OCI-LY7 (cell line): Measurements from ENCODE around the gene SETD1B. TPM values are rescaled to one million over a fixed set of nuclear protein-coding genes. Genes with fewer than 3 reads are reported as not detected.
A peak's percentile ranks its signal among the peaks of the same experiment; 100 is the strongest.

ENCODE experiments used
- BruUV-seq: library from RNA; stranded (reverse); fragments of 400-500 nt; replicated peaks from 2 replicates; lab custom pipeline; 2021; lab: Mats Ljungman, UMichigan
- CTCF ChIA-PET: fragments of 300-600 bp; sonication (Branson Sonifier 250); formaldehyde crosslinking; loops from one replicate; lab custom pipeline; 2022; ENCODE audit warnings: antibody characterized with exemption; ENCODE audit not compliant: unreplicated experiment; lab: Charles Lee
- POLR2A ChIA-PET: fragments of 300-600 bp; sonication (Branson Sonifier 250); formaldehyde crosslinking; loops from one replicate; lab custom pipeline; 2022; ENCODE audit warnings: antibody characterized with exemption; lab: Charles Lee
- DNase-seq: peaks from one replicate; pipeline ENCODE4 v3.0.0-alpha.2; 2015; ENCODE audit warnings: low spot score
- H2AFZ ChIP-seq: fragments of 200-600 bp; sonication (generic), shearing (Covaris generic); 2 replicates; pipeline ENCODE4 v1.6.1; 2014; ENCODE audit warnings: mild to moderate bottlenecking, antibody characterized with exemption, low read length, moderate library complexity
- H3K27ac ChIP-seq: fragments of 200-600 bp; sonication (generic); 2 replicates; pipeline ENCODE4 v1.5.1; 2014; ENCODE audit warnings: mixed run types, low read depth, mild to moderate bottlenecking, moderate library complexity, low read length, inconsistent platforms; ENCODE audit not compliant: poor library complexity, severe bottlenecking
- H3K36me3 ChIP-seq: fragments of 200-600 bp; sonication (generic); 2 replicates; pipeline ENCODE4 v1.6.1; 2014; ENCODE audit warnings: mild to moderate bottlenecking, antibody characterized with exemption, low read length, moderate library complexity, mixed read lengths; ENCODE audit not compliant: insufficient read depth
- H3K4me1 ChIP-seq: fragments of 200-600 bp; sonication (generic); 2 replicates; pipeline ENCODE4 v1.5.1; 2014; ENCODE audit warnings: mild to moderate bottlenecking, low read length; ENCODE audit not compliant: insufficient read depth, poor library complexity, severe bottlenecking
- H3K4me2 ChIP-seq: fragments of 200-600 bp; sonication (generic); 2 replicates; pipeline ENCODE4 v1.6.1; 2014; ENCODE audit warnings: mild to moderate bottlenecking, low read length
- H3K4me3 ChIP-seq: fragments of 200-600 bp; sonication (generic); 2 replicates; pipeline ENCODE4 v1.5.1; 2014; ENCODE audit warnings: mild to moderate bottlenecking, low read depth, low read length; ENCODE audit not compliant: poor library complexity, severe bottlenecking
- H3K79me2 ChIP-seq: fragments of 200-600 bp; sonication (generic); 2 replicates; pipeline ENCODE4 v1.6.1; 2016; ENCODE audit warnings: low read depth, mild to moderate bottlenecking, low read length, moderate library complexity, mixed read lengths; ENCODE audit not compliant: insufficient read depth
- H3K9me2 ChIP-seq: fragments of 200-600 bp; sonication (generic); 2 replicates; pipeline ENCODE4 v1.6.1; 2016; ENCODE audit warnings: mild to moderate bottlenecking, low read length, mixed read lengths; ENCODE audit not compliant: insufficient read depth
- H3K9me3 ChIP-seq: fragments of 200-600 bp; sonication (generic); 2 replicates; pipeline ENCODE4 v1.6.1; 2014; ENCODE audit warnings: mild to moderate bottlenecking, mixed run types, low read length, mixed read lengths
- H4K20me1 ChIP-seq: fragments of 200-600 bp; sonication (generic); 2 replicates; pipeline ENCODE4 v1.6.1; 2014; ENCODE audit warnings: mild to moderate bottlenecking, antibody characterized with exemption, low read length, moderate library complexity, mixed read lengths; ENCODE audit not compliant: insufficient read depth
- EZH2phosphoT487 ChIP-seq: fragments of 200-600 bp; sonication (generic); IDR thresholded peaks from 2 replicates; pipeline ENCODE4 v1.6.1; 2018; ENCODE audit warnings: low read depth, borderline replicate concordance, mild to moderate bottlenecking, mixed run types, antibody characterized with exemption, low read length, moderate library complexity, mixed read lengths
- intact Hi-C: fragments of 100-400 bp; cut with micrococcal nuclease; formaldehyde crosslinking; loops from one replicate; pipeline ENCODE4 v1.10.0; 2022; ENCODE audit not compliant: unreplicated experiment
- total RNA-seq, 2 experiments: library from RNA; depleted of rRNA in 1 of 2; stranded (reverse); fragments of >200 nt in 1 of 2; shearing (Covaris generic) in 1 of 2; gene quantifications; 2 replicates each; pipeline ENCODE4 v1.2.3, GENCODE V29; 2014 to 2022
- TF ChIP-seq, protein P1 (sequence below): fragments of 200-600 bp; sonication (generic); conservative IDR thresholded peaks from 2 replicates; pipeline ENCODE4 v1.5.1; 2014; ENCODE audit warnings: mild to moderate bottlenecking, antibody characterized with exemption, low read length, moderate library complexity, mixed read lengths

Gene SETD1B
- total RNA-seq, 2 experiments from 2014 or later = 4.7 to 22.5 TPM

DNA sequence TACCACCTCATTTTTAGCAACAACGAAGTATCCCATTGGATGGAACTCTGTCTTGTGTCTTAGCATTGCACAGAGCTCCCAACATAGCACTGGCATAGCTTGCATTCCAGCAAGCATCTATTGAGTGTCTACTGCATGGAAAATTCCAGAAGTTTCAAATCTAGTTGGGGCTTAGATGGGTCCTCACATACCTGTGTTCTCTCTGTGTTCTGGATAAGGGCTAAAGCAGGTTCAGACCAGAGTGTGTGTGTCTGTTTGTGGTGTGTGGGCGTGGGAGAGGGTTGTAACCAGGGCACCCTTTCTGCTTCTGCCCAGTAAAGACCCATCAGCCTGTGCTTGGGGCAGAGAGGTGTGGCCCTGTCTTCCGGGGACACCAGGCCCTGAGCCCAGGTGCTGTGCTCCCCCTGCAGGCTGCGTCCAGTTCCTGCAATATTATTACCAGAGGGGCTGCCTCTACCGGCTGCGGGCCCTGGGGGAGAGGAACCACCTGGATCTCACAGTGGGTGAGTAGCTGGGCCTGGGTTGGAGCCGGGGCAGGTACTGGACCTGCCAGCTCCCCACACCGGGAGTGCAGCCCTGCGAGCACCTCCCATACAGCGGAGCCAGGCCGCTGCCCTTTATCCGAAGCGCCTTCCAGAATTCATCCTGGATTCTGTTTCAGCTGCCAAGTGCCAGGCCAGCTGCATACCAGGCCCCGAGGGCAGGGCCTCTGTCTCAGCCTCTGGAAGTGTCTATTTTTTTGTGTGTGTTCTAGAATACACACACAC lies 30.6 kb upstream of the SETD1B start:
- ChIA-PET POLR2A (interaction anchor here (0.6 kb wide), 1 partner anchor 362 kb away, joined by 3 read pairs; no protein-coding TSS in a partner anchor), CTCF (interaction anchor here (0.6 to 1.6 kb wide), 5 partner anchors 15 to 72 kb away, joined by 3 to 9 read pairs (median 4); partner anchors contain the start of gene TMEM120B)
- 0 out of 2 replicates have a peak overlapping the region, but pooled peaks have one; percentile 9 for H3K4me2 ChIP-seq
- peaks cover 29% of the 10 kb centered on the region for H3K4me1 ChIP-seq
- no peak overlapping the region for H3K4me3 ChIP-seq
- intact Hi-C loops = loop anchor here (1.0 kb wide), 3 partner anchors 76 to 221 kb away; partner anchors contain the start of gene PSMD9
- no peaks in the 10 kb centered on the region for H3K9me3 ChIP-seq
- H2AFZ ChIP-seq = no peak overlapping the region; the same call in 1 of the 2 replicates
- no peaks in the 10 kb centered on the region for H3K9me2 ChIP-seq
- no peaks in the 10 kb centered on the region for H4K20me1 ChIP-seq
- H3K27ac ChIP-seq = no peak overlapping the region
- TF ChIP-seq, protein P1, sequence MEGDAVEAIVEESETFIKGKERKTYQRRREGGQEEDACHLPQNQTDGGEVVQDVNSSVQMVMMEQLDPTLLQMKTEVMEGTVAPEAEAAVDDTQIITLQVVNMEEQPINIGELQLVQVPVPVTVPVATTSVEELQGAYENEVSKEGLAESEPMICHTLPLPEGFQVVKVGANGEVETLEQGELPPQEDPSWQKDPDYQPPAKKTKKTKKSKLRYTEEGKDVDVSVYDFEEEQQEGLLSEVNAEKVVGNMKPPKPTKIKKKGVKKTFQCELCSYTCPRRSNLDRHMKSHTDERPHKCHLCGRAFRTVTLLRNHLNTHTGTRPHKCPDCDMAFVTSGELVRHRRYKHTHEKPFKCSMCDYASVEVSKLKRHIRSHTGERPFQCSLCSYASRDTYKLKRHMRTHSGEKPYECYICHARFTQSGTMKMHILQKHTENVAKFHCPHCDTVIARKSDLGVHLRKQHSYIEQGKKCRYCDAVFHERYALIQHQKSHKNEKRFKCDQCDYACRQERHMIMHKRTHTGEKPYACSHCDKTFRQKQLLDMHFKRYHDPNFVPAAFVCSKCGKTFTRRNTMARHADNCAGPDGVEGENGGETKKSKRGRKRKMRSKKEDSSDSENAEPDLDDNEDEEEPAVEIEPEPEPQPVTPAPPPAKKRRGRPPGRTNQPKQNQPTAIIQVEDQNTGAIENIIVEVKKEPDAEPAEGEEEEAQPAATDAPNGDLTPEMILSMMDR = peak; percentile 90
- TF ChIP-seq EZH2phosphoT487 = no peak
- no TSS peak for BruUV-seq
- H3K36me3 ChIP-seq = peaks cover 5% of the 10 kb centered on the region; the same call in 1 of the 2 replicates
- DNase-seq = peak; percentile 89
- H3K79me2 ChIP-seq = no peaks in the 10 kb centered on the region

DNA sequence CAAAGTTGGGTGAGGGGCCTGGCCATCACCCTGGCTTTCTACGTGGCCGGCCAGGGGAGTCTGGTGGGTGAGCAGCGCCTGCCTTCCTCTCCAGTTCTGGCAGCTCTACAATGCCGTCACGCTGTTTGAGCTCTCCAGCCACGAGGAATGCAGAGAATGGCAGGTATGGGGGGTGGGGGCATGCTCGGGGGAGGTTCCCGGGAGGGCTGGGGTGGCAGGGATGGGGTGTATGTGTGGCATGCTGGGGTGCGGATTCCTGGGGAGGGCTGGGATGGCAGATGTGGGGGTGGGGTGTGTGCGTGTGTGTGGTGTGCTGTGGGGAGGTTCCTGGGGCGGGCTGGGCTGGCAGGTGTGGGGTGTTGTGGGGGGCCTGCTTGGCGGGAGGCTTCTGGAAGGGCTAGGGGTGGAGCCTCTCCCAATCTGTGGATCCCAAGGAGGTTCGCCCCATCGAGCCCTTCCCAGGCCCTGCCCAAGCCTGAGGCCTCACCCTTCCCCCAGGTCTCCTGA lies 28.8 kb upstream of the SETD1B start:
- peaks cover 13% of the 10 kb centered on the region; the same call in 1 of the 2 replicates for H3K36me3 ChIP-seq
- no peaks in the 10 kb centered on the region for H3K9me2 ChIP-seq
- no peaks in the 10 kb centered on the region for H3K9me3 ChIP-seq
- no peaks in the 10 kb centered on the region for H3K79me2 ChIP-seq
- peaks cover 29% of the 10 kb centered on the region for H3K4me1 ChIP-seq
- no peak for TF ChIP-seq EZH2phosphoT487
- TF ChIP-seq, protein P1 = no peak
- CTCF ChIA-PET = no interaction called here
- DNase-seq = no peak
- no peak overlapping the region for H3K4me2 ChIP-seq
- POLR2A ChIA-PET = no interaction called here
- no peak overlapping the region for H2AFZ ChIP-seq
- no TSS peak for BruUV-seq
- no peak overlapping the region for H3K27ac ChIP-seq
- intact Hi-C loops = no loop called here
- H4K20me1 ChIP-seq = no peaks in the 10 kb centered on the region
- H3K4me3 ChIP-seq = no peak overlapping the region

DNA sequence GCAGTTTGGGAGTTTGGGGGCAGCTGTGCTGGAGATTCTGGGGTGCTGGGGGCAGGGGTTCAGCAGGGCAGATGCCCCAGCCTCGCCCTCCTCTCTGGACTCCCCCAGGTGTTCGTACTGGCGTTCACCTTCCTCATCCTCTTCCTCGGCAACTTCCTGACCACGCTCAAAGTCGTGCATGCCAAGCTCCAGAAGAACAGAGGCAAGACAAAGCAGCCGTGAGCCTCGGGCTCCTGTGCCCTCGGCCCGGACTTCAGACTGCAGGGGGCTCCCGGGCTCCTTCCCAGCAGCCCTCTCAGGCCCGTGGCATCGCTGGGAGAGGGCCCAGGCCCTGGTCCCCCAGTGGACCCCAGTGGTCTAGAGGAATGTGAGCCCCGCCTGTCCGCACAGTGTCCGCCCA lies 28.3 kb upstream of the SETD1B start:
- no peaks in the 10 kb centered on the region for H3K9me3 ChIP-seq
- no peak overlapping the region for H2AFZ ChIP-seq
- no peaks in the 10 kb centered on the region for H3K79me2 ChIP-seq
- no peaks in the 10 kb centered on the region for H3K9me2 ChIP-seq
- TF ChIP-seq, protein P1 = no peak
- TF ChIP-seq EZH2phosphoT487 = no peak
- CTCF ChIA-PET = no interaction called here
- H3K4me2 ChIP-seq = no peak overlapping the region
- intact Hi-C loops = no loop called here
- POLR2A ChIA-PET = no interaction called here
- no peak overlapping the region for H3K27ac ChIP-seq
- DNase-seq = no peak
- H3K36me3 ChIP-seq = peaks cover 16% of the 10 kb centered on the region; the same call in 1 of the 2 replicates
- H3K4me3 ChIP-seq = no peak overlapping the region
- BruUV-seq = no TSS peak
- peaks cover 29% of the 10 kb centered on the region for H3K4me1 ChIP-seq
- no peaks in the 10 kb centered on the region for H4K20me1 ChIP-seq
